HEK293T (cell line): ENCODE results near the gene RBM42.

Experiments
- CTBP1 ChIP-seq: fragments of 450-650 bp; IDR thresholded peaks from 2 replicates; pipeline ENCODE4 v1.6.1; 2016; ENCODE audit warnings: borderline replicate concordance
- FOXM1 ChIP-seq: fragments of 450-650 bp; IDR thresholded peaks from 2 replicates; pipeline ENCODE4 v1.6.1; 2017; ENCODE audit warnings: mild to moderate bottlenecking, borderline replicate concordance
- HDGF ChIP-seq: fragments of 450-650 bp; IDR thresholded peaks from 2 replicates; pipeline ENCODE4 v1.6.1; 2017; ENCODE audit warnings: antibody characterized with exemption, borderline replicate concordance
- SP1 ChIP-seq: fragments of 450-650 bp; IDR thresholded peaks from 2 replicates; pipeline ENCODE4 v1.6.1; 2017

GRCh38 chr19:35612559-35613321 is 16.1 kb upstream of the RBM42 start, which contains the start of gene HAUS5:
- TF ChIP-seq FOXM1: no peak
- TF ChIP-seq CTBP1: no peak
- no peak for TF ChIP-seq HDGF
- no peak for TF ChIP-seq SP1
